Measurements from ENCODE around the gene CD207.
"Not testable (repeated sequence)": the region's sequence is repeated elsewhere in the genome, so short reads cannot be mapped to it uniquely, and the experiment has no call there.

The CD207 gene

DNA sequence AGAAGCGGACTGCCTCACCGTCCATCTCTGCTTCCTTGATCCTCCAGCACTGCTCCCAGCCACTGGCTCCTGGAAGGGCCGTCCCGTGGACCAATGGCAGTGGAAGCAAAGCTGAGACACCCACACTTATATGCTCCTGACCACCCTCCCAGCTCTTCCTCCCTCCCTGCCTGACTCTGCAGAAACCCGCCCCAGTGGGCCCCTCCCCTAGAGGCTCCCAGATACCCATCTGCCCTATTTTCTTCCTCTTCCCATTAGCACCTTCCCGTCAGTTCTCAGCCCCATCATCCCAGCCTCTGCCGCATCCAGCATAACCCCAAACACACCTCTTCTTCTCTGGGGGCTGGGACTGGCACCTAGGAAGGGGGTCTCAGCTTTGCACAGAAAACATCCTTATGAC lies 15.1 kb downstream of the CD207 start, which contains the start of gene CLEC4F:
Gene CLEC4F, minus strand, starts transcription at position 101 of the 400 bp plus-strand sequence. Its CDS starts 76 bp downstream, at position 25.
- no peaks in the 10 kb centered on the region for H3K9me3 Mint-ChIP-seq
- peaks cover 13% of the 10 kb centered on the region for H3K27me3 Mint-ChIP-seq
- H3K4me1 Mint-ChIP-seq (ENCODE audit: low read depth) = peaks cover 14% of the 10 kb centered on the region
- H3K27ac Mint-ChIP-seq = no peak within 1 kb of the TSS
- no peak within 1 kb of the TSS for H3K4me3 Mint-ChIP-seq
- no peak for DNase-seq
- no peaks in the 10 kb centered on the region for H3K36me3 Mint-ChIP-seq (ENCODE audit: low read depth)

GRCh38 chr2:70817284-70817954 lies 18.2 kb downstream of the CD207 start:
- H3K27ac Mint-ChIP-seq = no peak overlapping the region
- DNase-seq = no peak
- H3K4me3 Mint-ChIP-seq = no peak overlapping the region
- no peaks in the 10 kb centered on the region for H3K9me3 Mint-ChIP-seq
- H3K27me3 Mint-ChIP-seq = peaks cover 19% of the 10 kb centered on the region
- peaks cover 14% of the 10 kb centered on the region for H3K4me1 Mint-ChIP-seq (ENCODE audit: low read depth)
- no peaks in the 10 kb centered on the region for H3K36me3 Mint-ChIP-seq (ENCODE audit: low read depth)

DNA sequence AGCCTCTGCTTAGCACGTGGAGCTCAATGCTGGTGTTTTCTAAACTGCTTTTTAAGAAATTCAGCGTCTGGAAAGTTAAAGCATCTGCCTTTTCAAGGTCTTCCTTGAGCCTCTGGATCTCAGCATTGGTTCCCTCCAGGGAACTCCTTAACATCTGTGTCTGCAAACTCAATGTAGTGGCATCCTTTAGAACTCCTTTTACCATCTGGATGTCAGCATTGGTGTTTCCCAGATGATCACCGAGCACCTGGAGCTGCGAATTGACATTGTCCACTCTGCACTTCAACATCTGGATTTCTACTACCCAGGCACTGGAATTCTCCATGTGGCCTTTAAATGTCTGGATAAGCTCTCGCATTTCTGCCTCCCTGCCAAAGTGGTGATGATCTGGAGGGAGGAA lies 18.9 kb downstream of the CD207 start:
- Mint-ChIP-seq H3K4me3 (no peak overlapping the region), H3K36me3 (ENCODE audit: low read depth) (no peaks in the 10 kb centered on the region), H3K27ac (no peak overlapping the region), H3K9me3 (no peaks in the 10 kb centered on the region), H3K4me1 (ENCODE audit: low read depth) (peaks cover 14% of the 10 kb centered on the region), H3K27me3 (peaks cover 19% of the 10 kb centered on the region)
- no peak for DNase-seq

DNA sequence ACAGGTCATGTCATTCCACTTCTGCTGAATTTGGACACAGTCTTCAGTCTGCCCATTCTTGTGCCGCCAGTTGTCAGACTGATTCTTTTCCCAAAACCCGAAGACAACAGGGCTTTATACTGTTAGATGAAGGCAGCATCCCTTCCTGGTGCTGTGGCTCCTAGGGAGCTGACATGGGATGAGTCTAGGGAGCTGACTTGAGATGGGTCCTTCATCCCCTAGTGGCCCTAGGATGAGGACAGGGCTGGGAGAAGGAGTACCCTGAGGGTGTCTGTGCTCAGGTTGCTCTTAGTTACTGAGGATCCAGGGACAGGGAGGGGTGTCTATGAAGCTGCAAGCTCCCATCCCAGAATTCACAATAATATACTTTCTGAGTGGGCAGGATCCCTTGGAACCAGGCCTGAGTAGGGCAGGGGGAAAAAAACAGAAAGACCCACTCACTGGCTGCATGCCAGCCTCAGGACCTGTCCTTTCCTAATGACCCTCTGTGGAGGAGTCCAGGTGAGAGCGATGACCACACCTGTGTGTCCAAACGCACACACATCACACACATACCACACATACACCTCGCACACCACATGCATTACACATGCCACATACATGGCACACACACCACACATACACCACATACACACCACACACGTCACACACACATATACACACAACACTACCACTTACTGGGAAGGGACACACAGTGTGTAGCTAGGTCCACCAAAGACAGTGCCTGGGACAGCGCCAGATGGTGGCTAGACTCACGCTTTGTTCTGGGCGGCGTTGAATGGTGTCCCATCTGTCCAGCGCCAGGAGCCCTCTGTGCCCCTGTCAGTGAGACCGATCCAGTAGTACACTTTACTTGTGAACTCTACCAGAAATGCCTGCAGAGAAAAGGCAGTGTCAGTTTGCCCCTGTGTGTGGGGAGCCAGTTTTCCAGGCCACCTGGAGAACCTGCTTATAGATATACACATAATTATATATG lies 26.3 kb downstream of the CD207 start:
- no peak overlapping the region for H3K27ac Mint-ChIP-seq
- no peaks in the 10 kb centered on the region for H3K4me1 Mint-ChIP-seq (ENCODE audit: low read depth)
- H3K4me3 Mint-ChIP-seq = no peak overlapping the region
- no peaks in the 10 kb centered on the region for H3K36me3 Mint-ChIP-seq (ENCODE audit: low read depth)
- no peak for DNase-seq
- H3K9me3 Mint-ChIP-seq = no peaks in the 10 kb centered on the region
- H3K27me3 Mint-ChIP-seq = peaks cover 13% of the 10 kb centered on the region

- no peaks in the 10 kb centered on the region for H3K4me1 Mint-ChIP-seq (ENCODE audit: low read depth)
- DNase-seq = no peak
- no peak overlapping the region for H3K4me3 Mint-ChIP-seq
- H3K9me3 Mint-ChIP-seq = no peaks in the 10 kb centered on the region
- H3K27ac Mint-ChIP-seq = no peak overlapping the region
- H3K36me3 Mint-ChIP-seq (ENCODE audit: low read depth) = no peaks in the 10 kb centered on the region
- peaks cover 13% of the 10 kb centered on the region for H3K27me3 Mint-ChIP-seq
Observed at GRCh38 chr2:70807828-70808118, 27.8 kb downstream of the CD207 start.

GRCh38 chr2:70807102-70807827 lies 28.4 kb downstream of the CD207 start:
- H3K9me3 Mint-ChIP-seq = no peaks in the 10 kb centered on the region
- H3K4me3 Mint-ChIP-seq = no peak overlapping the region
- no peaks in the 10 kb centered on the region for H3K36me3 Mint-ChIP-seq (ENCODE audit: low read depth)
- H3K27me3 Mint-ChIP-seq = peaks cover 13% of the 10 kb centered on the region
- H3K27ac Mint-ChIP-seq = no peak overlapping the region
- H3K4me1 Mint-ChIP-seq (ENCODE audit: low read depth) = no peaks in the 10 kb centered on the region
- no peak for DNase-seq

DNA sequence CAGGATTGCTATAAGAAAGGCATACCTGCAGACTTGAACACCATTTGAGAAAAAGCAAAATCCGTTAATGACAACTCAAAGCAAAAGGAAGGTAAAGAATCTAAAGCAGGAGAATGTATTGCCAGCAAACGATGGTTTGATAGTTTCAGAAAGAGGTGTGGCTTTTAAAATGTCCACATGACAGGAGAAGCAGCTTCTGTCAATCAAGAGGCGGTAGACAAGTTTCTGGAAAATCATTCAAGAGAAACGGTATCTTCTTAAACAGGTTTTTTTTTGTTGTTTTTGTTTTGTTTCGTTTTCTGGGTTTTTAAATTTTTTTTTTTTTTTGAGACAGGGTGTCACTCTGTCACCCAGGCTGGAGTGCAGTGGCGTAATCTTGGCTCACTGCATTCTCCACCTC lies 29.0 kb downstream of the CD207 start:
- H3K36me3 Mint-ChIP-seq (ENCODE audit: low read depth) = no peaks in the 10 kb centered on the region
- no peak overlapping the region for H3K4me3 Mint-ChIP-seq
- H3K27me3 Mint-ChIP-seq = peaks cover 13% of the 10 kb centered on the region
- H3K9me3 Mint-ChIP-seq = no peaks in the 10 kb centered on the region
- no peak for DNase-seq
- no peak overlapping the region for H3K27ac Mint-ChIP-seq
- H3K4me1 Mint-ChIP-seq (ENCODE audit: low read depth) = no peaks in the 10 kb centered on the region

DNA sequence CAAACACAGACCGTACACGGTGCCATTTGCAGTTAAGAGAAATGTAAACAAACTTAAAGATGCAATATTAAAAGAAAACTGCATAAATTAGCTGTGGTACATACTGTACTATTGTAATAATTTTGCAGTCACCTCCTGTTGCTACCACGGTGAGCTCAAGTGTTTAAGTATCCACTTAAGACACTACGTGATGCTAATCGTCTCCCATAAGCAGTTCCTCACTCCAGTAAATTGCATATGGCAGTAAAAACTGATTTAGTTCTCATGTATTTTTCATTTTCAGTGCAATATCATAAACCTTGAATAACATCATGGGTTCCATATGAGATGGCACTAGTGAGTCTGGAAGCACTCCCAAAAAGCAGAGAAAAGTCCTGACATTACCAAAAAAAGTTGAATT lies 29.6 kb downstream of the CD207 start:
- Mint-ChIP-seq H3K27ac (no peak overlapping the region), H3K9me3 (no peaks in the 10 kb centered on the region), H3K27me3 (peaks cover 13% of the 10 kb centered on the region), H3K36me3 (ENCODE audit: low read depth) (no peaks in the 10 kb centered on the region), H3K4me1 (ENCODE audit: low read depth) (no peaks in the 10 kb centered on the region), H3K4me3 (no peak overlapping the region)
- DNase-seq = no peak

DNA sequence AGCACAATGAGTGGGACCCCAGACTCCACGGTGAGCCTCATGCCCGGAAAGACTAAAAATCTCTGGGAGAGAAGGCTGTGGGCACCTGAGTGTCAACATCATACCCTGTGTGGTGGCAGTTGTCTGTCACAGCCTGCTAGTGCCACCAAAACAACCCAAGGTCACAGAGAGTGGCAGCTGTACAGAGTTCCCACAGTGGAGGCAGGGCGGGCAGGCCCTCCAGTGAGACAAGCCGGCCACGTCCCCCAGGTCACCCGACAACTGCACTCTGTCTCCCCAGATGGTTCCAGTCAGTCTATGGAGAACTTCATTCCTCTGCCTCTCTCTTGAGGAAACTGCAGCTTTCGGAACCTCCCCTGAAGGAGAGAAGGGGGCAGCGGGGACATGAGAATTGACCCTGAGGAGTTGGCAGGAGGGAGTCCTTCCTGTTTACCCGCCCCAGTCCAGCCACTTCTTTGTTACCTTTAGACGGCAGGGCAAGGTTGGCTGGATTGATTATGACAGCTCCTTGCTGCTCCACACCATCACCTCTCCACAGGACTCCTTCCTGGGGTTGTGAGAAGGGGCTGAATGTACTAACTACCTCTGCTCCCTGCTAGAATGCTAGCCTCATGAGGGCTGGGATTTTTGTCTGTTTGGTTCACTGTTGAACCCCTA lies 33.9 kb downstream of the CD207 start:
- no peaks in the 10 kb centered on the region for H3K36me3 Mint-ChIP-seq (ENCODE audit: low read depth)

GRCh38 chr2:70799706-70800105 lies 35.9 kb downstream of the CD207 start:
- no peak overlapping the region for H3K27ac Mint-ChIP-seq
- H3K9me3 Mint-ChIP-seq = peaks cover 7% of the 10 kb centered on the region
- no peaks in the 10 kb centered on the region for H3K4me1 Mint-ChIP-seq (ENCODE audit: low read depth)
- H3K4me3 Mint-ChIP-seq = no peak overlapping the region
- H3K27me3 Mint-ChIP-seq = peaks cover 6% of the 10 kb centered on the region
- DNase-seq = no peak
- no peaks in the 10 kb centered on the region for H3K36me3 Mint-ChIP-seq (ENCODE audit: low read depth)

More for the DNA sequence above, 33.9 kb downstream of the CD207 start:
- no peak overlapping the region for H3K27ac Mint-ChIP-seq
- peaks cover 7% of the 10 kb centered on the region for H3K9me3 Mint-ChIP-seq
- DNase-seq = no peak
- peaks cover 12% of the 10 kb centered on the region for H3K27me3 Mint-ChIP-seq
- no peaks in the 10 kb centered on the region for H3K4me1 Mint-ChIP-seq (ENCODE audit: low read depth)
- H3K4me3 Mint-ChIP-seq = no peak overlapping the region

DNA sequence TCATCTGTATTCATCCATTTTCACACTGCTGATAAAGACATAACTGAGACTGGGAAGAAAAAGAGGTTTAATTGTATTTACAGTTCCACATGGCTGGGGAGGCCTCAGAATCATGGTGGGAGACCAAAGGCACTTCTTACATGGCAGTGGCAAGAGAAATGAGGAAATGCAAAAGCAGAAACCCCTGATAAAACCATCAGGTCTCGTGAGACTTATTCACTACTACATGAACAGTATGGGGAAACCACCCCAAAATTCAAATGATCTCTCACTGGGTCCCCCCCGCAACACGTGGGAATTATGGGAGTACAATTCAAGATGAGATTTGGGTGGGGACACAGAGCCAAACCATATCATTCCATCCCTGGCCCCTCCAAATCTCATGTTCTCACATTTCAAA lies 37.6 kb downstream of the CD207 start:
- not testable (repeated sequence) for H3K9me3 Mint-ChIP-seq; DNase-seq; H3K4me1 Mint-ChIP-seq (ENCODE audit: low read depth); H3K27ac Mint-ChIP-seq; H3K36me3 Mint-ChIP-seq (ENCODE audit: low read depth); H3K4me3 Mint-ChIP-seq
- peaks cover 14% of the 10 kb centered on the region for H3K27me3 Mint-ChIP-seq

- DNase-seq = no peak
- H3K4me3 Mint-ChIP-seq = no peak overlapping the region
- no peak overlapping the region for H3K27ac Mint-ChIP-seq
- H3K36me3 Mint-ChIP-seq (ENCODE audit: low read depth) = no peaks in the 10 kb centered on the region
- peaks cover 18% of the 10 kb centered on the region for H3K27me3 Mint-ChIP-seq
- peaks cover 7% of the 10 kb centered on the region for H3K9me3 Mint-ChIP-seq
- no peaks in the 10 kb centered on the region for H3K4me1 Mint-ChIP-seq (ENCODE audit: low read depth)
Observed at GRCh38 chr2:70797506-70797905, 38.1 kb downstream of the CD207 start.

GRCh38 chr2:70796262-70796661 lies 39.4 kb downstream of the CD207 start:
- Mint-ChIP-seq H3K4me1 (ENCODE audit: low read depth) (no peaks in the 10 kb centered on the region), H3K4me3 (no peak overlapping the region), H3K27me3 (peaks cover 28% of the 10 kb centered on the region), H3K36me3 (ENCODE audit: low read depth) (no peaks in the 10 kb centered on the region), H3K27ac (no peak overlapping the region), H3K9me3 (peaks cover 7% of the 10 kb centered on the region)
- no peak for DNase-seq

All from activated T-cell treated with anti-CD3 and anti-CD28 coated beads, Interleukin-2, amount 50 U/mL, for 24 hours (primary cell).